ENCODE data around the gene RALGAPA2.

The RALGAPA2 gene

GRCh38 chr20:20683020-20683419 lies 29.4 kb downstream of the RALGAPA2 start:
- no peak for DNase-seq (ENCODE audit: low spot score)

- DNase-seq (ENCODE audit: low spot score) = no peak
Measured at GRCh38 chr20:20680991-20681508, 31.4 kb downstream of the RALGAPA2 start.

- no peak for DNase-seq (ENCODE audit: low spot score)
Measured at GRCh38 chr20:20679316-20679715, 33.1 kb downstream of the RALGAPA2 start.

GRCh38 chr20:20677186-20677585 lies 35.3 kb downstream of the RALGAPA2 start:
- no peak for DNase-seq (ENCODE audit: low spot score)

- DNase-seq (ENCODE audit: low spot score) = peak; percentile 54
Measured at GRCh38 chr20:20668639-20669038, 43.8 kb downstream of the RALGAPA2 start.

GRCh38 chr20:20666359-20666758 lies 46.1 kb downstream of the RALGAPA2 start:
- no peak for DNase-seq (ENCODE audit: low spot score)

- DNase-seq (ENCODE audit: low spot score) = no peak
Measured at GRCh38 chr20:20665606-20666332, 46.7 kb downstream of the RALGAPA2 start.

GRCh38 chr20:20664795-20665589 lies 47.5 kb downstream of the RALGAPA2 start:
- DNase-seq (ENCODE audit: low spot score) = peak; percentile 63

GRCh38 chr20:20663841-20664240 lies 48.6 kb downstream of the RALGAPA2 start:
- no peak for DNase-seq (ENCODE audit: low spot score)

GRCh38 chr20:20658871-20659431 lies 53.5 kb downstream of the RALGAPA2 start:
- no peak for DNase-seq (ENCODE audit: low spot score)

GRCh38 chr20:20658123-20658522 lies 54.3 kb downstream of the RALGAPA2 start:
- no peak for DNase-seq (ENCODE audit: low spot score)

- no peak for DNase-seq (ENCODE audit: low spot score)
Measured at GRCh38 chr20:20657092-20657491, 55.4 kb downstream of the RALGAPA2 start.

- no peak for DNase-seq (ENCODE audit: low spot score)
Measured at GRCh38 chr20:20655883-20656282, 56.6 kb downstream of the RALGAPA2 start.

- DNase-seq (ENCODE audit: low spot score) = no peak
Measured at GRCh38 chr20:20649945-20650344, 62.5 kb downstream of the RALGAPA2 start.

GRCh38 chr20:20643927-20644326 lies 68.5 kb downstream of the RALGAPA2 start:
- no peak for DNase-seq (ENCODE audit: low spot score)

GRCh38 chr20:20641783-20642182 lies 70.7 kb downstream of the RALGAPA2 start:
- no peak for DNase-seq (ENCODE audit: low spot score)

GRCh38 chr20:20638878-20639277 lies 73.6 kb downstream of the RALGAPA2 start:
- no peak for DNase-seq (ENCODE audit: low spot score)

- DNase-seq (ENCODE audit: low spot score) = no peak
Measured at GRCh38 chr20:20637998-20638725, 74.3 kb downstream of the RALGAPA2 start.

- DNase-seq (ENCODE audit: low spot score) = no peak
Measured at GRCh38 chr20:20635006-20635405, 77.4 kb downstream of the RALGAPA2 start.

- no peak for DNase-seq (ENCODE audit: low spot score)
Measured at GRCh38 chr20:20632644-20633043, 79.8 kb downstream of the RALGAPA2 start.

- no peak for DNase-seq (ENCODE audit: low spot score)
Measured at GRCh38 chr20:20630551-20630950, 81.9 kb downstream of the RALGAPA2 start.

- no peak for DNase-seq (ENCODE audit: low spot score)
Measured at GRCh38 chr20:20629556-20630188, 82.8 kb downstream of the RALGAPA2 start.
